ENCODE measurements around the gene SEMA5A. TPM values are rescaled to one million over a fixed set of nuclear protein-coding genes. Genes with fewer than 3 reads are reported as not detected.

Gene SEMA5A
- total RNA-seq, 1 donor from 2014 or later: 29.3 TPM

DNA sequence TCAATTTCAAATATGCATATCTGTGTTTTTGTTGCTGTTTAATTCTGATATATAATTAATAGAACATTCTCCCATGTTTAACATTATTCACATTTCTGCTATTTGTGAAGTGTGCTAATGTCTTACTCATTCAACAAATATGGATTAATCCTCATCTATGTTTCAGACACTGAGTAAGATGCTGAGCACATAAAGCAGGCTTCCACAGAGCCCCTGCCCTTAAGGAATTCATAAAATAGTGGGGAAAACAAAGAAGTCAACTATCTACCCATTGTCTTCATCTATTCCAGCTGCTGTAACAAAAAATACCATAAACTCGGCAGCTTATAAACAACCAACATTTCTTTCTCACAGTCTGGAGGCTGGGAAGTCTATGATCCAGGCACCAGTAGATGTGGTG is 333.3 kb downstream of the SEMA5A start:
- no peak for DNase-seq (ENCODE audit: low spot score)

GRCh38 chr5:9209846-9210492 is 335.9 kb downstream of the SEMA5A start:
- no peak for DNase-seq (ENCODE audit: low spot score)

- no peak for DNase-seq (ENCODE audit: low spot score)
These were observed 338.0 kb downstream of the SEMA5A start for GRCh38 chr5:9207817-9208418.

GRCh38 chr5:9202636-9203035 is 343.2 kb downstream of the SEMA5A start:
- no peak for DNase-seq (ENCODE audit: low spot score)

DNA sequence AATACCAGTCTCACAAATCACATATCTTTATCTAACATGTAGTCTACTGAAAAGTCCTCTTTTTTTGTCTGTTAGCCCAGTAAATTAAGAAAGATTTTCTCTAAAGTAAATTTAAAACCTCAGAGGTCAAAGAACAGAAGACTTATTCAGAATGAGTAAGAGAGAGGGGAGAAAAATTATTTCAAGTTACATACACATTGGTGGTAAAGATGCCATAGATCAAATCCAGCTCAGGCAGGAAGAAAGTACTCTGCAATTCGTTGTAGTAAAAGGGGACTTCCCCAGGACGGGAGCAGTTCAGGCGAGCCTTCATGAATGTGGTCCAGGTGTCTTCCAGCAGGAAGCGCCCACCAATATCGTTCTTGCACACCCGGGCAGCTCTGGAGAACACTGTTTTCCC is 344.1 kb downstream of the SEMA5A start:
- DNase-seq (ENCODE audit: low spot score): no peak

GRCh38 chr5:9201011-9201410 is 344.9 kb downstream of the SEMA5A start:
- DNase-seq (ENCODE audit: low spot score): no peak

DNA sequence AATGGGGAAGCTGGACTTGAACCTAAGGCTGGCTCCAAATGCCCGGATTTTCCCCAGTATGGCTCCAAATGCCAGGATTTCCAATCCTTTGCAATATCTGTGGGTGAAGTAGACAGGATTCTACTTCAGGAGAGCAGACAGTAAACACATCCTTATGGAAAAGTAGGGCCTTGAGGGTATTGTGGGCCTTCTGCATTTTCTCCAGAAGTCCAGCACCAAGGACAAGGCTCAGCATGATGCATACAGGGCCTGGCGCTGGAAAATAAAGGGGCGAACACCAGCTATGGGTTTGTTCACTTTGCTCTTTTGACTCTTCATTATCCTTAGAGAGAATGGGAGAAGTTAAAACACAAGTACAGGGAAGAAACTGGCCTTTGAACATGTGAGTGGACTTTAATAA is 347.5 kb downstream of the SEMA5A start:
- DNase-seq (ENCODE audit: low spot score): no peak

DNA sequence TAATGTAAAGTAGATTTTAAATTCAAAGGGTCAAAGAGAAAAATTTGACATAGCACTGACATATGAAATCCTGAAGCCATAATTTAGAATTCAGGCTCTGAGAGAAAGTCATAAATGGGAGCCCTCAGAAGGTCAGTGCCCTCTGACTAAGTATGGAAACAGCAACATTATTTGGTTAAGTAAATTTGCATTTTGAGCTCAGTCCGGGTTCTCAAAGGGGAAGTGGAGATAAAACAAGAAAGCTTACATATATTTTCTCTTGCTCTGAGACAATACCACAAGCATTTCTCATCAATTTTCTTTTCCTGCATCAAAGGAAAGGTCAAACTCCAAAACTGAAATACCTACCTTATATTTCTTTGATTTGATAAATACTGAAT is 348.0 kb downstream of the SEMA5A start:
- DNase-seq (ENCODE audit: low spot score): no peak

DNA sequence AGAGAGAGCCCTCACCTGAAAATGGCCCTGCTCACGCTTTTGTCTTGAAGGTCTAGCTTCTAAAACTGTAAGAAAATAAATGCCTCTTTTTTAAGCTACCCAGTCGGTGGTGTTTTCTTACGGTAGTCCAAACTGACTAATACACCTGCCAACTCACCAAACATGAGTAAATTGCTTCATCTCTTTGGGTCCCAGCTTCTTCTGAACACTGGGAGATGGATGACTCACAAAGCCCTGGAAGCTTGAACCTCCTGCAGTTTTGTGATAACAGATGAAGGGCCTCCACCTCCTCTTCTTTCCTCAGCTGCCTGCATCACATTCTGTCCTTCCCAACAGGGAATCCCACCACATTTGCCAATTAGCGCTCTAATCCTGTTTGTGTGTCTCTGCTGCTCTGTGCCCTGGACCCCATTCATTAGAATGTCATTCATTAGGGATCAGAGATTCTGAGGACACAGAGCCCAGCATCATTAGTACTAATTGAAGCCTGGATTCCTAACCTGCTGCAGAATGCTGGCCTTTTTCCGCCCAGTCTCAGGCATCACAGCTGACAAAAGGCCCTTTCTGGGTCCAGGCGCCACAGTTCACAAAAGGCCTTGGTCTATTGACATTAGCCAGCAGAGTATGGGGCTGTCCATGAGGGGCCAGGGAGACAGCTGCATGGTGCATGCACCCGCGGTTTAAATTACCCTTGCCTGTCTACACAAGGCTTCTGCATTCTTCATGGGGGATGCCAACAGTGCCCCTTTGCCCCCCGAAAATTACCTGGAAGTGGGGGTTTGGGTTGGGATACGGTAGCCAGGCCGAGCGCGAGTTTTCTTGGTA is 349.3 kb downstream of the SEMA5A start:
- DNase-seq (ENCODE audit: low spot score): no peak

GRCh38 chr5:9194509-9194908 is 351.4 kb downstream of the SEMA5A start:
- no peak for DNase-seq (ENCODE audit: low spot score)

DNA sequence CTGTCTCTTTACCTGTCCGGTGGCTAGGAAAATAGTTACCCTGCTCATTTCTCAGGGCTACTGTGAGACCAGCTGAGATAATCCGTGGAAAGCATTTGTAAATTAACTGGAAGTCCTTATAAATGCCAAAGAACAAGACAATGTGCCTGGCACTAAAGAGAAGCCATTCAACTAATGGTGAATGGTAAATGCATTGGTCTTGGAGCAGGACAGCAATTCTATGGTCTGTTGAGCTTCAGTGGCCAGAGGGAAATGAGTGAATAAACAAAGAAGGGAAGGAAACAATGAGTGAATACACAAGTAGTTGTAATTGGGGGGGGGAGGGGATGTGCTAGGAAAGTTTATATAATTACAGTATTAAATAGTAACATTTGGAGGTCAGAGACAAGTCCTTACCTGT is 353.6 kb downstream of the SEMA5A start:
- DNase-seq (ENCODE audit: low spot score): no peak

- no peak for DNase-seq (ENCODE audit: low spot score)
These were observed 356.2 kb downstream of the SEMA5A start for GRCh38 chr5:9189681-9190080.

- no peak for DNase-seq (ENCODE audit: low spot score)
These were observed 356.9 kb downstream of the SEMA5A start for GRCh38 chr5:9188956-9189355.

DNA sequence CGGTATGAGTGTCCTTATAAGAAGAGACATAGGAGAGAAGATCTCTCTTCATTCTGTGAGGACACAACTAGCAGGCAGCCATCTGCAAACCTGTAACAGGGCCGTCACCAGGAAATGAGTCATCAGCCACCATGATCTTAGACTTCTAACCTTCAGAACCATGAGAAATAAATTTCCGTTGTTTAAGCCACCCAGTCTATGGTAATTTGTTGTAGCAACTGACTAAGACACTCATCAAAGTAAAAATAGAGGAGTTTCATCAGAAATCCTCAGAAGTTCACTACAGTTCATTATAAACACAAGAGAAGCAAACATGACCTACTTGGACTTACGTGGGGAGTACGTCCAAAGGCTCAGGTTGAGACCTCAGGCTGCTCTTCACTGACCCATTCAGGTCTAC is 357.7 kb downstream of the SEMA5A start:
- DNase-seq (ENCODE audit: low spot score): no peak

- no peak for DNase-seq (ENCODE audit: low spot score)
These were observed 358.3 kb downstream of the SEMA5A start for GRCh38 chr5:9187614-9188013.

- DNase-seq (ENCODE audit: low spot score): no peak
These were observed 359.8 kb downstream of the SEMA5A start for GRCh38 chr5:9186069-9186468.

DNA sequence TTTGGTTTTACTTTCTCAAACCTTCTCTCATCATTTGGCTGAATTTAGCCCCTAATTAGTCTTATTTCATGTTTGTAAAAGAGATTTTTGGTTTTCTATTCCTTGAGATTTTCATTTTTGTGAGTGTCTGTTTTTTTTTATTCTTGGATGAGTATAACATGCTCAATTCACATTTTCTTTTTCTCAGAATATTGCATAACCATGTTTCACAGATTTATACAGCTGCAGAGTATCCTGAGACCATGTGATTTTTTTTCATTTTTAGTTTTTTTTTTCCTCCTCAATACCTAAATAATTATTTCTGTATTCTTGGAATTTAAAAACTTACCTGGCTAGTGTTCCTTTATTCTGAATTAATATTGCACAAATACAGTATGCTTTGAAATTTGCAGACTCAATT is 361.9 kb downstream of the SEMA5A start:
- DNase-seq (ENCODE audit: low spot score): no peak

- no peak for DNase-seq (ENCODE audit: low spot score)
These were observed 362.8 kb downstream of the SEMA5A start for GRCh38 chr5:9182899-9183695.

- no peak for DNase-seq (ENCODE audit: low spot score)
These were observed 369.2 kb downstream of the SEMA5A start for GRCh38 chr5:9176641-9177040.

GRCh38 chr5:9174446-9174845 is 371.4 kb downstream of the SEMA5A start:
- DNase-seq (ENCODE audit: low spot score): no peak

- DNase-seq (ENCODE audit: low spot score): no peak
These were observed 372.4 kb downstream of the SEMA5A start for GRCh38 chr5:9173281-9174048.

DNA sequence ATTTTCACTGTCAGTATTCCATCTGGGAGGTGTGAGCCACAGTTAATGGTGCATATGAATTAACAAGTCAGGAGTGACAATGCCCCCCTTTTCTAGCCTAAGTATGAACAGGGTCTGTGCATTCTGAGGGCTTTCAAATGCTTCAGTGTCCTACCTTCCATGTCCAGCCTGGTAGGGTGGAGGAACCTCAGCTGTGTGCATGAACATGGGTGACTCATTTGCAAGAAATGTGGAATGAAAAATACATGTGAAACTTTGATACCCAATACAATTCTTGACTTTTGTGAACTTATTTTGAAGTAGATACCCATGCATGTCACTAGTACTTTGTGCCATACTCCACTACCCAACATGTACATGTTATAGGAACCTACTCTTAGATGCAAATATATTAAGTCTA is 375.8 kb downstream of the SEMA5A start:
- DNase-seq (ENCODE audit: low spot score): no peak

All from mucosa of gallbladder (tissue), 1 donor.